Activated CD4-positive, alpha-beta T cell treated with anti-CD3 and anti-CD28 coated beads, Interleukin-2, amount 50 U/mL, for 24 hours (primary cell): ENCODE measurements around the gene ACACB.

Experiments used
- DNase-seq, 2 donors: peaks; one replicate each; pipeline ENCODE4 v3.0.0-alpha.2; 2020; ENCODE audit warnings: low read depth in 1 of 2, low spot score in 1 of 2

Gene ACACB

DNA sequence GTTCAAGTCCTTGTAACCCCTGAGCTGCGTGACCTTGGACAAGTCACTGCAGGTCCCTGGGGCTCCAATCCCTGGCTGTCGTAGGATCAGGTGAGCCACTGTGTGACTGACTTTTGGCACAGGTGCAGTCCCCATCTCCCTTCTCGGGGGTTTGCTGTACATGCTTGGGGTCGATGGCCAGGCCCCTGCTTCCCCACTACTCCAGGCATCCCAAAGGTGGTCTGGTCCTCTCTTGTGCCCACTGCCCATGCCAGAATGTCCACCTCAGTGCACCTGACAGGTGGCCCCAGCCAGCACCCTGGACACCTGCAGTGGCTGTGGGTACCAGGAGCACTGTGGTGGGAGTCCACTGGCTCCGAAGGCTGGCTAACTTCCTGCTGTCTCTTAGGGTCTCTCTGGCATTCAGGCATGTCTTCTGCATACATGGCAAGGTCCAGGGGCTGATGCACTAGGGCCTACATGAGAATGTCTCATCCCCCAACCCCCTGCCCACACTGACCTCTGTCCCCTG lies 178.0 kb downstream of the ACACB start:
- no peak for DNase-seq

DNA sequence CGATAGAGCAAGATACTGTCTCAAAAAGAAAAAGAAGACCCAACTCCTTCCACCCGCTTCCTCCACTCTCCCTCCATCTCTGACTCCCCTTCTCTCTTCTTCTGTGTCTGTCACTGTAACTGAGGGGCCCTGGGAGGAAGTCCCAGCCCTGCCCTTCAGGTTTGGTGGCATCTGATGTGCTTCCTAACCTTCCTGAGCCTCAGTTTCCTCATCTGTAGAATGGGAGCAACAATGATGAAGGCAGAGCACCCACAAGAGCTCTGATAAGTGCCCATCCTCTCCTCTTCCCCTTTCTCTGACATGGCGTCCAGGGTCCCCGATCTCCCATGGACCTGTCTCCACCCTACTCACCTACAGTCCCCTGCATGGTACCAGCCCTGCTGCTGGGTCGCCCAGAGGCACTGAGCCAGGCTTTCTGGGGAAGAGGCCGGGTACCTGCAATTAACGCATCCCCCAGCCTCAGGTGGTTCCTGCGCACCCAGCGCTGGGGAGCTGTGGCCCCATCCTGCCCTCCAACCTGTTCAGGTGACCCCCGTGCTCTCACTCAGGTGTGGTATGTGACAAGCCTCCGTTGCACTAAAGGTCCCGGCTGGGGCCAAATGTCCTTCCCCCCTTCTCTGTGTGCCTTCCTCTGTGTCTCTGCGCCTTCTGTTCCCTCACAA lies 179.5 kb downstream of the ACACB start:
- no peak for DNase-seq

DNA sequence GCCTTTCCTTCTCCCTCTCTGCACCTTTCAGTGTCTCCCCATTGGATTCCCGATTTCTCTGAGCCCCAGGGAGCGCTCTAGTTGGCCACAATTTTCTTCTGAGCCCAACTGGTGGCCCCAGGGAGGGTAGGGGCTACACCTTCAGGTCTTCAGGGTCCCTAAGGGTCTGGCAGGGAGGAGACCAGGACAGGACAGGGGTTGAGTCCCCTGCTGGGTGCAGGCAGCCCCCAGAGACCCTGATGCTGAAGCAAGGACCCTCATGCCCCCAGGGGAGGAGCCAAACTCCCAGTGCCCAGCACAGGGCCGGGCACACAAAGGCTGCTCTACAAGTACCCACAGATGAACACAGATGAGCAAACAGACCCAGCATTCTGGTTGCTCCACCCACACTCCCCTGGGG lies 180.0 kb downstream of the ACACB start:
- DNase-seq, result no peak

DNA sequence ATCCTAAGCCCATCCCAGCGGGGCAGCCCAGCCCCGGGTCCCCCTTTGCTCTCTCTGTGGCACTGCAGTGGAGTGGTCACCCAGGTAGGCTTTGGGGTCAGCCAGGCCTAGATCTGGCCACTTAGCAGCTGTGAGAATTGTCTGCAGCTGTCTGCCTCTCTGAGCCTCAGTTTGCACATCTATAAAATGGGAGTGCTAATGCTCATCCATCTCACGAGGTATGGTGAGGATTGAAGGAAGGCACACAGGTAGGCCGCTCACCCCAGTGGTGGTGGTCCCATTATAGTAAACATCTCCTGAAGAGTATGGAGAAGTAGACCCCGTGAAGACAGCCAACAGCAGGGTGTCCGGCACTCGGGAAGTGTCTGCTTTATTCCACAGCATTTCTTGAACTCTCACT lies 183.5 kb downstream of the ACACB start:
- DNase-seq, result no peak

DNA sequence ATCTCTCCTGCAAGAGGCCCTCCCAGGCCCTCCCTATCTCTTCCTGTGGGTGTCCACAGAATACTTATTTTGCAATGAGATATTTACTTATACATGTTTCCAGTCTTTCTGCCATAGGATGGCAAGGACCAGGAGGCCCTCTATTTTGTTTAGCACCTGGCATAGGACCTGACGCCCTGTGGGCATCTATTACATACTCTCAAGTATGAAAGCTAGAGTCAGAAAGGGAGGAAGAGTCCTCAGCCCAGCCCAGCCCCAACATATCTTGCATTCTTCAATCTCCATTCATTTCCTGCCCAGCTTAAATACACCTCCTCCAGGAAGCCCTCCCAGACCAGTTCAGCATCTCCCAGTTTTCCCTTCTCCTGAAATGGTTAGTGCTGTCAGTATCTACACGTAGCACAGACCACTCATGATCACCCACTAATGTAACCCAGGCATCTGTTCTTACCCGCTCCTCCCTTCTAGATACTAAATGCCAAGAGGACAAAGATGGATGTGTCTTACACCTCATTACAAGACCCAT lies 185.3 kb downstream of the ACACB start:
- DNase-seq, result no peak

DNA sequence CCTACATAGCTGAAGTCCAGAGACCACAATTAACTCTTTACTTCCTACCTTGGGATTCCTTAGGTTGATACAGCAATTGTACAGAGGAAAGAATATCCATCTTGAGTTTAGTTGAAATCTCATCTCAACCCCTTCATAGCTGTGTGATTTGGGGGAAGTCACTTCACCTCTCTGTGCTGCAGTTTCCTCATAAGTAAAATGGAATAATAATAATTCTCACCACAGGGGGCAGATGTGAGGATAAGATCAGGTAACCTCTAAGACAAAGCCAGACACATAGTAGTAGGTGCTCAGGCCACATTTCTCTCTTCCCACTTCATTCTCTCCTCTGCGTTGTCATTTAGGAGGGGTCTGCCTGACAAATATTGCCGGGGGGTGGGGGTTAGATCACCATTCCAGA lies 186.0 kb downstream of the ACACB start:
- DNase-seq, result no peak

DNA sequence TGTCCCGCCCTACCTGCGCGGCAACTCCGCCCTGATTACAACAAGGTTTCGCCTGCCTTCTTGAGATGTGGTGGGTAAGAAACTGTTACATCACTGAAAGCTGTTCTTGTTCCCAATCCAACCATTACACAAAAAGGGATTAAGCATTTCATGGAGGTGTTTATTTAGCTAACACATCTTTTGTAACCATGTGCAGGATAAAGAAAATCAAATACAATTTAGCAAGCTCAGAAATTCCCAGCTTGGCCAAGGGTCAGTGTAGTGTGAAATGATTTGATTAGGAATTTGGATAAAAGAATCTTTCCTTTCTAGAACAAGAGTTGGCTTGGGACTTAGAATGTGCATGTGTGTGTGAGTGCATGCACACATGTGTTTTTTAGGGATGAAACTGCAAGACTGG lies 186.4 kb downstream of the ACACB start:
- no peak for DNase-seq

DNA sequence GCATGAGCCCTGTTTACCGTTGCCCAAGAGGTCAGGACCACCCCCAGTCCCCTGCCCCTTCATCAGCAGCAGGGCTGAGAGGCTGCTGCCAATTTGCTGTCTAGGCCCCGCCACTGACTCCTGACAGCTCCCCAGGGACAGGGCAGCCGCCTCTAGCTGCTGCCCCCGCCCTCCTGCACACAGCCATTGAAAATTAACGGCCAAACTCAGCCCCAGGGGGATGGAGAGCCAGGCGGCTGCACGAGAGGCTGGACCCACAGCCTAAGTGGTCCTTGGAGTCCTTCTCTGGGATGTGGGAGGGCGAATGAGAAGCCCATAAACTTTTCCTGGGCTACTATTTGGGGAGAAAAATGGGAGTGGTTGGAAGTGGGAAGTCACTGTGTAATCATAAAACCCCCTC lies 188.1 kb downstream of the ACACB start:
- DNase-seq, result no peak

DNA sequence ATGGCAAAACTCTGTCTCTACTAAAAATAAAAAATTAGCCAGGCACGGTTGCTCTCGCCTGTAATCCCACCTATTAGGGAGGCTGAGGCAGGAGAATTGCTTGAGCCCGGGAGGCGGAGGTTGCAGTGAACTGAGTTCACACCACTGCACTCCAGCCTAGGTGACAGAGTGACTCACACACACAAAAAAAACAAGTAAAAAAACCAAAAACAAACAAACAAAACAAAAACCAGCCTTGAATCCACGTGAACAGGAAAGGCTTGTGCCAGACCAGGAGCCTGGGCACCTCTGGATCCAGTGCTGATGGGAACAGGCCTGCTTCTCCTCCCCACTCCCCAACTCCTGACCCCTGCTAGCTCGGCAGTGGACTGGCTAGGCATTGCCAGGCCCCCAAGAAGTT lies 189.2 kb downstream of the ACACB start:
- DNase-seq, result no peak

DNA sequence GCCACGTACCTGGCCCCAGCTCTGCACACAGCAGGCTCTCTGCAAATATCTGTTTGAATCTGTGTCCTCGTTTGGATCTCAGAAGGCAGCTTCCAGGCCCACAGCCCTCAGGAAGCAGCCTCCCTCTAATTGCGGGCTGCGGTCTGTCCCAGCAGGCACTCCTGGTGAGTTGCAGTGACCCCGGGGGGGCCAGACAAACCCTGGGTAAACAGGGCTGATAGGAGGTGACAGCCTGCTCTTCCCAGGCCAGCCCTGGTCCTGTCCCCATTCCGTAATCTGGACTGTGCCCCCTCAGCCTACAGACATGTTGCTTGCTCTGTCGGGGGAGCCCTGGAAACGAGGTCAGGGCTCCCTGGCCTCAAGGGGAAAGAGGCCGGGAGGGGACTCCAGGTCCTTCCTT lies 190.7 kb downstream of the ACACB start:
- no peak for DNase-seq

DNA sequence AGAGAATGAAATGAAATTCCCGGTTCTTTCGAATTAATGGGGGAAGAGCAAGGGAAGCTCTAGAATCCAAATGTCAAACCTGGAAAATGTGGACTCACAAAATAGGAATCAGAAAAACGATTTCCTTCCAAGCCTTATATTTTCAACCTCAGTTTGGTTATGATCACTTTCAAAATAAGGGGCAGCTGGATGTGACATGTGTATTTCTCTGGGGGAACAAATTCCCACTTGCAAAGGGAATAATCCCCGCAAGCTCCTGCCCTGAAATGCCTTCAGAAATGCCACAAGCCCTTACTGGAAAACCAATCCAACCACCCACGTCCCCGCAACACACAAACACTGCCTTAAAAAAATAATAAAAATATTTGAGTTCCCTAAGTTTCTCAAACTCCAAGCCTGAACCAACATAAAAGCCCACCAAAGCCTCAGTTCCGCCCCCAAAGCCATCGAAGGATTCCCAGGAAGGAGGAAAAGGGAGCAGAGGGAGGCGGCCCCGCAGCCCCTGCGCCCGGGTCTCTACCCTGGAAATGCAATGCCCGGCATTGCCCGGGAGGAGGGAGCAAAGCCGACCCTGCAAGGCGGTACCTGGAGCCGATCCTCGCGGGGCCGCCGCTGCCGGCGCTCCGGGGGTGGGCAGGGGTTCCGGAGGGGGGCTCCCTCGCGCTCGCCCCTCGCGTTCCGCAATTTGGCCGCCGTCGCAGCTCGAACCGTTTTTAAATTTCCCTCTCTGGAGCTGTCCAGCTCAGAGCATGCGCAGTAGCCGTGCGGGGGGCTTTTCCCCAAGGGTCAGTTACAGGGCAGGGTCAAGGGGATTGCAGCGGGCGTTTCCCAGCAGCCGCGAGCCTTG lies 192.4 kb downstream of the ACACB start, which contains the start of gene FOXN4:
Gene FOXN4 (minus strand): TSS at position 751 of the 847 bp plus-strand sequence. CDS start 963 bp downstream, outside the sequence.
- DNase-seq, result no peak

DNA sequence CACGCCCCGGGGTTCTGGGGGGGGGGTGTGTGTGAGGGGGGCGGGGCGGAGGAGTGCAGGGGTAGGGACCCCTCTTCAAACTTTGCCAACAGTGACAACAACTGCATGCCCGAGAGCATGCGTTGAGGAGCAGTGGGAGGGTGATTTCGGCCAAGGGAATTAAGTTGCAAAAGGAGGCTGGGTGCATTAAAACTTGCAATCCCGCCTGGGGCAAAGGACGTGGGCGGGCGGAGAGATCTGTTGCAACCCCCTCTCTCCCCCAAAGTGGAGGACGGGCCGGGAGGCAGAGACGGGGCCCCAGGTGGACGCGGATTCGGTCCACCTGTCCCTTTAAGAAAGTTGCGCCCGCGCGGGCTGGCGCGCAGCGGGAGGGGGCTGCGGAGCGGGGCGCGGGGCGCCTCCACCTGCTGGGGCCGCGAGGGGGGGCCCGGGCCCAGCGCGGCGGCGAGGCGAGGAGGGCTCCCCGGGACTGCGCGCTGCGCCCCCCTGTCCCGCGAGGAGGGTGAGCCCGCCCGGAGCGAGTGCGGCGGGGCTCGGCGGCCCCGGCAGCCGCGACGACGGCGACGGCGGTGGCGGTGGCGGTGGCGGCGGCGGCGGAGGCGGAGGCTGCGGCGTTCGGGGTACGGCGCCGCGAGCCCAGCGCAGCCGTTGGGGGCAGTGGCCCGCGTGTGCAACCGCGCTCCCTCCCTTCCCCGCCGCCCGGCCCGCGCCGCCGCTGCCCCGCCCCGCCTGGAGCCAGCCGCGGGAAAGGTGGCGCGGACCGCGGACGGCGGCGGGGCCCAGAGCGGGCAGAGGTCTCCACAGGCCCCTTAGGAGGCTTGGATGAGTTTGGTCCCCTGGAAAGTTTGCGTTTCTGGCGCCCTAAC lies 193.2 kb downstream of the ACACB start:
- no peak for DNase-seq

DNA sequence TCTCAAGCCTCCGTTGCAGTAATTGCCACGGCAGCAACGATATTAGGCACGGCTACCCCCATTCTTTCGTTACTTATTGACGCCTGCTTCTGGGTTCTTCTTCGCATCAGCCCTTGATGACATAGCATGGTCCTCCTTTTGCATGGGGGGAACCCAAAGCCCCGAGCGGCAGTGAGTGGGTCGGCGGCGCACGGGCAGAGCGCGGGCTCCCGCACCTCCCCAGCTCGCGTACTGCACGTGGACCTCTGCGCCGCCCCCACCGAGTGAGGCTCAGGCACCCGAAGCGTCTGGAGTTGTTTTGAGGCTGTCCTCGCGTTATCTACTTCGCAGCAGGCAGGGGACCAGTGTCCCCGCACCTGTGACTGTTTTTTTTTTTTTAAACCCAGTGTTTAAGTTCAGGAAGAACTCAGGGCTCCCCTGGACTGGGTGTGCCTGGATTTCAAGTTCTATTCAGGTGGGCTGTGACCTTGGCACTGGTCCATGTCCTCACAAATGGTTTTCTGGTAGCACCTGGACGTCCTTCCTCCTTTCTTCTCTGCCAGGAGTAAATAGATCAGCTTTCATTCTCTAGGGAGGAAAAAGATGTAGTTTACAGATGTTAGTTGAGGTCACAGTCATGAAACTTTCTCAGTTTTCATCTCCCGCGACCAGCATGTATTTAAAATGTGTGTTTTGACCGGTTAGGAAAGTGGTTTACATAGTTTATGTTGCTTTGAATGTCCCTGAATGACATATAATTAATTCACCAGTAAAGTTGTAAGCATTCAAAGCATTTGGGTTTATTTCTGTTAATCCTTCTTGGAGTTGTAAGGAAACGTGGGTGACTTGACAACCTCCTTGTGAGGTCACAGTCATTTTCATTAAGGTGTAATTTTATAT lies 194.1 kb downstream of the ACACB start:
- DNase-seq, result no peak
